ENCODE results near the gene SLC38A1. TPM values are rescaled to one million over a fixed set of nuclear protein-coding genes. Genes with fewer than 3 reads are reported as not detected.

The SLC38A1 gene
- total and polyA plus RNA-seq, 12 donors, result 32.0 to 221 (median 140) TPM

DNA sequence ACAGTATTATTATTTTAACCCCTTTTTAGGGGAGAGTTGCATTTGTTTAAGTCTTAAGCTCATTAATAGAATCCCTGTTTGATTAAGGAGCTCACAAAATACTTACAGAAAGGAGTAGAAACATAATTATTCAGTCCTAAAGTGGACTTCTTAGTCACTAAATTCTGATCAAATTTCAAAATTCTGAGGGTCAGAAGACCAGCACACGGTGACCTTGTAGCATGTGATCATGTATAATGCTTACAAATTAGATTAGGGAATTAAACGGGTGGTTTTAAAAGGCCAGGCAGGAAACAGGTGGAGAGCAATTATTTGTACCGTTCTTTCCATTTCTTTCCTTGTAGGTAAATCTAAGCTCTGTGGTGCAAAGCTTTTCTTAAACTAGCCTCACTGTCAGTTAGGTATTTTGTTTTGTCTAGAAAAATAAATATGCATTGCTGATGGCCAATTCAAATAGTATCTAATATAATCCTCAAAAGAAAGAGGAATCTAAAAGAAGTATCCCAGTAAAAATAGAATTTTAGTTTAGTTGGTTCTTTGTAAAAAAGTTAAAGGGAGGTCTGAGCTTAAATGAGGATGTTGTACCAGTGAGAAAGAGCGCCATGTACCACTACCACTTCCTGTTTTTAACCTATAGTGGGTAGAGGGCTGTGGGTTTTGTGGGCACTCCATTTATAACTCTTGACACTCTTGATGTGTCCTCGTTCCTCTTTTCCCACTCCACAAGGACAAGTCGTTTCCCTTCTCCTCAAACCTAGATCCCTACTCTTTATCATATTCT lies 51.1 kb downstream of the SLC38A1 start:
- WGBS, 2 donors, result 60 to 62% methylated on average over 6 of the region's 6 CpGs
- H3K4me1 ChIP-seq, result peaks cover 3 to 82% (median 29%) of the 10 kb centered on the region in 9 donors
- no peaks in the 10 kb centered on the region for H3K36me3 ChIP-seq
- no peaks in the 10 kb centered on the region for H3K9me3 ChIP-seq
- TF ChIP-seq, protein P1, sequence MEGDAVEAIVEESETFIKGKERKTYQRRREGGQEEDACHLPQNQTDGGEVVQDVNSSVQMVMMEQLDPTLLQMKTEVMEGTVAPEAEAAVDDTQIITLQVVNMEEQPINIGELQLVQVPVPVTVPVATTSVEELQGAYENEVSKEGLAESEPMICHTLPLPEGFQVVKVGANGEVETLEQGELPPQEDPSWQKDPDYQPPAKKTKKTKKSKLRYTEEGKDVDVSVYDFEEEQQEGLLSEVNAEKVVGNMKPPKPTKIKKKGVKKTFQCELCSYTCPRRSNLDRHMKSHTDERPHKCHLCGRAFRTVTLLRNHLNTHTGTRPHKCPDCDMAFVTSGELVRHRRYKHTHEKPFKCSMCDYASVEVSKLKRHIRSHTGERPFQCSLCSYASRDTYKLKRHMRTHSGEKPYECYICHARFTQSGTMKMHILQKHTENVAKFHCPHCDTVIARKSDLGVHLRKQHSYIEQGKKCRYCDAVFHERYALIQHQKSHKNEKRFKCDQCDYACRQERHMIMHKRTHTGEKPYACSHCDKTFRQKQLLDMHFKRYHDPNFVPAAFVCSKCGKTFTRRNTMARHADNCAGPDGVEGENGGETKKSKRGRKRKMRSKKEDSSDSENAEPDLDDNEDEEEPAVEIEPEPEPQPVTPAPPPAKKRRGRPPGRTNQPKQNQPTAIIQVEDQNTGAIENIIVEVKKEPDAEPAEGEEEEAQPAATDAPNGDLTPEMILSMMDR (IDR thresholded peaks at IDR 0.05), result no peak
- no peak for DNase-seq
- H3K27me3 ChIP-seq, result no peaks in the 10 kb centered on the region
- intact Hi-C loops (cut with DNase I), result loop anchor here in 1 of 10 donors (10.0 kb wide), 1 partner anchor 47 kb away; the partner anchor contains the start of gene SLC38A1
- H3K27ac ChIP-seq, result peak overlapping the region in 1 of 10 donors; percentile 80
- peak overlapping the region in 1 of 10 donors; percentile 8 for H3K4me3 ChIP-seq
- ATAC-seq, result peak in 4 of 8 donors; percentile 43 to 59 (median 53)

DNA sequence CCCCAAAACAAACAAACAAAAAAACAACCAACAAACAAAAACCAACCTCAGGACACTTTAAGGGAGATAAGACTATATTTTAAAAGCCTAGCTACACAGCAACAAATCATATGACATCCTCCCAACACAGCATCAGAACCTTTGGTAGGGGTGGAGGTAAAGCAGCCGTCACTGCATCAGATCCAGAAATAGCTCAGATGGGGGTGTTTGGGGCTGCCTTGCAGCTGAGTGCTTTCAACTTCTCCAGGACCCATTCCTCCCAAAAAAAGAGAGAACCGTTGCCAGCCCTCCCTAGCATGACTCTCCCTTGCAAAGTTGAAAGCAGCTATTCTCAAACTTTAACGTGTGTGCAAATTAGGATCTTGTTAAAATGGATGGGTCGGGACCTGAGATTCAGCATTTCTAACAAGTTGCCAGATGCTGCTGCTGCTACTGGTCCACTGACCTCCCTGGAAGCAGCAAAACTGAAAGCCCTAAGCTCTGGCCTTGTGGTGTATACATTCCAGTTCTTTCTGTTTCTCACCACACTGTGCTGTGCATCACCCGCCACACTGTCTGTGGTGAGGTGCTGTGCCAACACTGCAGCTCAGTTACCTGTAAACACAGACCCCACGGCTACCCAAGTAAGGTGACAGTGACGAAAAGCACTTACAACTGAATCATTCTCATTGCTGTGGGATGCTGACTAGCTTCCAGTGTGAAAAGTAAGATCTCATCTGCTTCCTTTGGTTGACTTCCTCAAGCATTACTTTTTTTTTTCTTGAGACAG lies 54.0 kb downstream of the SLC38A1 start:
- Histone ChIP-seq H3K4me1 (peaks cover 0 to 79% (median 23%) of the 10 kb centered on the region in 9 donors), H3K27ac (peak overlapping the region in 1 of 10 donors; percentile 80), H3K9me3 (no peaks in the 10 kb centered on the region), H3K27me3 (no peaks in the 10 kb centered on the region), H3K36me3 (no peaks in the 10 kb centered on the region), H3K4me3 (no peak overlapping the region)
- intact Hi-C loops (cut with DNase I), result loop anchor here in 4 of 10 donors (5.0 to 10.0 kb wide), 3 partner anchors 42 to 52 kb away; partner anchors contain the start of gene SLC38A1 (in 3 of the 4)
- peak in 4 of 8 donors; percentile 26 to 54 (median 38) for ATAC-seq
- 51 to 55% methylated on average over 7 of the region's 7 CpGs for WGBS, 2 donors
- TF ChIP-seq, protein P1 (IDR thresholded peaks at IDR 0.05), result no peak
- no peak for DNase-seq

DNA sequence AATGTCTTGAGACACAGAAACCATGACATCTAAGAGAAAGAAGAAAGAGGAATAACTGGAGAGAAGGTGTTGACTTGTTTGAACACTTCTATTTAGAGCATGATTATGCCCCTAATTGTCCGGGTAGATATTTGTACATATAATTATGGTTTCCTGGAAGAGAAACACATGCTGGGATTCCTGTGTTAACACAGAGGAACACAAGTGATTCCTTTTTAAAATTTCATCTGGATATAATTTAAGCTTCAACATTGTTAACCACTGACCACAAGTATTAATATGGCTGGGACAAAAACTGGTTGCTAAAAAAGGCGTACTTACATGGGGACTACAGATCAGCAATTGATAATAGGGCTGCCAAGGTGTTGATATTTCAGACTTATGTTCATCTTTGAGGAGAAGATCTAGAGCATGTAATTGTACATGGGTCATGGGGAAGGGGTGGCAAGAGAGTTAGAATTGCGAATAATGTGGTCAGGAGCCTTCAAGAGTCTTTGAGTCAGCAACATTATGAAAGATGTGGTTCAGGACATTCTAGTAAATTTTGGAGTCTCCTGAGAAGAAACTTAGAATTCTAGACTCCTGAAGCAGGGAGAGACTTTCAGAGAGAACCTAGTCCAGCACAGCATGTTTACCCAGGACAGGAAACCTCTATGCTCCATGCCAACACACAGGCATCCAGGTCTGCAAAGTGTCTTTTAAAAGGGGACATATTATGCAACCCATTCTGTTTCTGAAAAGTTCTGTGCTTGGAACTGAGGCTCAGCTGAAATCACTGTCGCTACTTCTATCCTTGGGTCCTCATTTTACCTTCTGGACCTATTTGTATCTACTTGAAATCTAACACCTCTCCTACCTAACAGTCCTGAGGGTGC lies 56.5 kb downstream of the SLC38A1 start:
- no peaks in the 10 kb centered on the region for H3K27me3 ChIP-seq
- H3K4me1 ChIP-seq, result peaks cover 0 to 76% (median 32%) of the 10 kb centered on the region in 9 donors
- WGBS, 2 donors, result 83 to 90% methylated on average over 4 of the region's 4 CpGs
- intact Hi-C loops (cut with DNase I), result loop anchor here in 4 of 10 donors (5.0 to 10.0 kb wide), 3 partner anchors 45 to 55 kb away; partner anchors contain the start of gene SLC38A1 (in 3 of the 4)
- no peaks in the 10 kb centered on the region for H3K36me3 ChIP-seq
- no peaks in the 10 kb centered on the region for H3K9me3 ChIP-seq
- no peak overlapping the region for H3K4me3 ChIP-seq
- no peak for DNase-seq
- TF ChIP-seq, protein P1 (IDR thresholded peaks at IDR 0.05), result no peak
- no peak for ATAC-seq
- H3K27ac ChIP-seq, result peak overlapping the region in 1 of 10 donors; percentile 73
